OCI-LY3 (cell line): ENCODE data around the gene TSPAN9.

Experiments
- CTCF ChIP-seq: fragments of 200-600, 300-600 bp; sonication (generic); IDR thresholded peaks from 2 replicates; pipeline ENCODE4 v1.5.1; 2014; ENCODE audit warnings: antibody characterized with exemption, low read length, low read depth
- EZH2phosphoT487 ChIP-seq: fragments of 200-600 bp; shearing (Covaris generic); IDR thresholded peaks from 2 replicates; pipeline ENCODE4 v1.6.1; 2018; ENCODE audit warnings: antibody characterized with exemption, mixed run types, low read depth

- TF ChIP-seq CTCF (no peak), EZH2phosphoT487 (no peak)
Measured at GRCh38 chr12:3116106-3116844, 39.1 kb downstream of the TSPAN9 start.
